Activated T-cell treated with anti-CD3 and anti-CD28 coated beads, Interleukin-2, amount 50 U/mL, for 72 hours (primary cell): ENCODE measurements around the gene LRSAM1. TPM values are rescaled to one million over a fixed set of nuclear protein-coding genes. Genes with fewer than 3 reads are reported as not detected.
A peak's percentile ranks its signal among the peaks of the same experiment; 100 is the strongest.

Experiments used
- ATAC-seq, 2 donors: fragments of 150-1000 bp; cut with Tn5 transposase; replicated peaks in 1 of 2; 2 replicates each; pipeline ENCODE4 v1.10.0; 2021; ENCODE audit warnings: moderate library complexity in 2 of 2, mild to moderate bottlenecking in 1 of 2
- DNase-seq, 2 donors: peaks; one replicate each; pipeline ENCODE4 v3.0.0; 2021 to 2022; ENCODE audit warnings: mixed read lengths in 1 of 2
- H3K27ac Mint-ChIP-seq: one replicate; pipeline ENCODE4 v1.8.0; 2022; ENCODE audit warnings: mild to moderate bottlenecking, moderate library complexity, mixed read lengths
- H3K27me3 Mint-ChIP-seq: one replicate; pipeline ENCODE4 v1.8.0; 2022; ENCODE audit warnings: low read depth, mixed read lengths
- H3K36me3 Mint-ChIP-seq, 2 donors: one replicate each; pipeline ENCODE4 v1.8.0; 2022; ENCODE audit warnings: mixed read lengths in 2 of 2, mild to moderate bottlenecking in 1 of 2; ENCODE audit not compliant: insufficient read depth in 2 of 2
- H3K4me1 Mint-ChIP-seq: one replicate; pipeline ENCODE4 v1.8.0; 2022; ENCODE audit warnings: low read depth, mixed read lengths
- H3K4me3 Mint-ChIP-seq, 2 donors: one replicate each; pipeline ENCODE4 v1.8.0; 2022; ENCODE audit warnings: mild to moderate bottlenecking in 2 of 2, mixed read lengths in 2 of 2, moderate library complexity in 2 of 2
- H3K9me3 Mint-ChIP-seq, 2 donors: one replicate each; pipeline ENCODE4 v1.8.0; 2022; ENCODE audit warnings: mixed read lengths in 2 of 2
- total RNA-seq, 2 donors: library from RNA; stranded (reverse); gene quantifications; one replicate each; pipeline ENCODE4 v1.2.3, GENCODE V29; 2022

LRSAM1 gene
- total RNA-seq, 2 donors from 2014 or later: 30.5 to 33.8 TPM

GRCh38 chr9:127482662-127483061 lies 31.4 kb downstream of the LRSAM1 start:
- H3K4me1 Mint-ChIP-seq: no peaks in the 10 kb centered on the region
- no peaks in the 10 kb centered on the region for H3K9me3 Mint-ChIP-seq
- H3K4me3 Mint-ChIP-seq: no peak overlapping the region
- H3K27me3 Mint-ChIP-seq: no peaks in the 10 kb centered on the region
- DNase-seq (no peak), ATAC-seq (no peak)
- peaks cover 5 to 10% of the 10 kb centered on the region in 2 donors for H3K36me3 Mint-ChIP-seq
- no peak overlapping the region for H3K27ac Mint-ChIP-seq

- ATAC-seq (no peak), DNase-seq (no peak)
- Mint-ChIP-seq H3K9me3 (no peaks in the 10 kb centered on the region), H3K27ac (no peak overlapping the region), H3K4me1 (no peaks in the 10 kb centered on the region), H3K27me3 (no peaks in the 10 kb centered on the region), H3K4me3 (no peak overlapping the region), H3K36me3 (peaks cover 5 to 8% of the 10 kb centered on the region in 2 donors)
Observed at GRCh38 chr9:127485995-127486394, 34.7 kb downstream of the LRSAM1 start.

- Mint-ChIP-seq H3K27me3 (no peaks in the 10 kb centered on the region), H3K36me3 (peaks cover 3 to 4% of the 10 kb centered on the region in 2 donors), H3K27ac (no peak overlapping the region), H3K4me1 (no peaks in the 10 kb centered on the region), H3K4me3 (no peak overlapping the region), H3K9me3 (no peaks in the 10 kb centered on the region)
- no peak for ATAC-seq
- no peak for DNase-seq
Observed at GRCh38 chr9:127488946-127489345, 37.6 kb downstream of the LRSAM1 start.

- Mint-ChIP-seq H3K36me3 (peaks cover 0 to 4% of the 10 kb centered on the region in 2 donors), H3K27me3 (no peaks in the 10 kb centered on the region), H3K27ac (no peak overlapping the region), H3K9me3 (no peaks in the 10 kb centered on the region), H3K4me3 (no peak overlapping the region), H3K4me1 (no peaks in the 10 kb centered on the region)
- ATAC-seq: no peak
- DNase-seq: no peak
Observed at GRCh38 chr9:127489471-127490115, 38.3 kb downstream of the LRSAM1 start.

GRCh38 chr9:127490535-127491230 lies 39.4 kb downstream of the LRSAM1 start:
- peaks cover 0 to 4% of the 10 kb centered on the region in 2 donors for H3K36me3 Mint-ChIP-seq
- no peaks in the 10 kb centered on the region for H3K27me3 Mint-ChIP-seq
- ATAC-seq: no peak

DNA sequence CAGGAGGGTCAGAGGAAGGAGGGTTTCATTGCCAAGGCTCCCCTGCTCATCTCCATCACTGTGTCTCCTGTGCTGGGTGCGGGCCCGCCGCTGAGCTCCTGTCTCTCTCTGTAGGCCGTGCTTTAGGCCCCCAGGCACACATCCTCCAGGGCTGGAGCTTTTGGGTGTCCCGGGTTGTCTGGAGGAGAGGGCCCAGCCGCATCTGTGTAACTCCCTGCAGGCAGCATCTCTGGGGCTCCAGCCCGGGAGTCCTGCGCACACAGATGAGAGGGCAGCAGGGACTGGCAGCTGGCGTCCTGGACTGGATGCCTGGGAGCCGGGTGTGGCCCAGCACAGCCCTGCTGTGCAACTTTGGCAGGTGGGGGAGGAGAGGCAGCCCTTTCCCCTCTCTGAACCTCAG lies 40.2 kb downstream of the LRSAM1 start:
- ATAC-seq: peak in 1 of 2 donors; percentile 22
- H3K27me3 Mint-ChIP-seq: no peaks in the 10 kb centered on the region
- H3K36me3 Mint-ChIP-seq: peaks cover 0 to 2% of the 10 kb centered on the region in 2 donors
- no peaks in the 10 kb centered on the region for H3K4me1 Mint-ChIP-seq
- no peaks in the 10 kb centered on the region for H3K9me3 Mint-ChIP-seq
- H3K27ac Mint-ChIP-seq: no peak overlapping the region
- no peak for DNase-seq
- H3K4me3 Mint-ChIP-seq: no peak overlapping the region

More at GRCh38 chr9:127490535-127491230, 39.4 kb downstream of the LRSAM1 start:
- Mint-ChIP-seq H3K4me3 (no peak overlapping the region), H3K4me1 (no peaks in the 10 kb centered on the region), H3K27ac (no peak overlapping the region), H3K9me3 (no peaks in the 10 kb centered on the region)
- no peak for DNase-seq

DNA sequence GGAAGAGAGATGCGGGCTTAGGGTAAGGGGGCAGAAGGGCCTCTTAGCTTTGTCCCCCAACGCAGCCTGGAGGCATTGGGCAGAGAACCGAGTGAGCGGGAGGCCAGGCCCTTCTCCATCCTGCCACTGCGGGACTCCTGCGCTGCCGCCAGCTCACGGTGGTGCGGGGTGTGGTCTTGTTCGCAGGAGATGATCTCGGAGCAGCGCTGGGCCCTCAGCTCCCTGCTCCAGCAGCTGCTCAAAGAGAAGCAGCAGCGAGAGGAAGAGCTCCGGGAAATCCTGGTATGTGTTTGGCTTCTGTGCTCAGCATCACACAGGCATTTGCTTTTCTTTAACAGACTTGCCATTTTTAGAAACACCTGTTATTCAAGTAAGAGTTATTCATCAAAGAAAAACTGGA lies 41.3 kb downstream of the LRSAM1 start:
- H3K4me1 Mint-ChIP-seq: no peaks in the 10 kb centered on the region
- H3K4me3 Mint-ChIP-seq: no peak overlapping the region
- DNase-seq (no peak), ATAC-seq (no peak)
- no peaks in the 10 kb centered on the region for H3K27me3 Mint-ChIP-seq
- H3K9me3 Mint-ChIP-seq: no peaks in the 10 kb centered on the region
- no peak overlapping the region for H3K27ac Mint-ChIP-seq
- H3K36me3 Mint-ChIP-seq: peaks cover 0 to 2% of the 10 kb centered on the region in 2 donors

GRCh38 chr9:127493592-127494303 lies 42.4 kb downstream of the LRSAM1 start:
- H3K27ac Mint-ChIP-seq: no peak overlapping the region
- no peaks in the 10 kb centered on the region for H3K9me3 Mint-ChIP-seq
- H3K27me3 Mint-ChIP-seq: no peaks in the 10 kb centered on the region
- H3K4me1 Mint-ChIP-seq: no peaks in the 10 kb centered on the region
- no peak for ATAC-seq
- H3K4me3 Mint-ChIP-seq: no peak overlapping the region
- DNase-seq: no peak
- peaks cover 0 to 2% of the 10 kb centered on the region in 2 donors for H3K36me3 Mint-ChIP-seq

- ATAC-seq (no peak), DNase-seq (no peak)
- Mint-ChIP-seq H3K36me3 (peaks cover 0 to 2% of the 10 kb centered on the region in 2 donors), H3K27me3 (no peaks in the 10 kb centered on the region), H3K4me1 (no peaks in the 10 kb centered on the region), H3K4me3 (no peak overlapping the region), H3K9me3 (no peaks in the 10 kb centered on the region), H3K27ac (no peak overlapping the region)
Observed at GRCh38 chr9:127494304-127494702, 43.0 kb downstream of the LRSAM1 start.

GRCh38 chr9:127495884-127496555 lies 44.7 kb downstream of the LRSAM1 start:
- Mint-ChIP-seq H3K27me3 (no peaks in the 10 kb centered on the region), H3K36me3 (no peaks in the 10 kb centered on the region), H3K9me3 (no peaks in the 10 kb centered on the region), H3K27ac (no peak overlapping the region), H3K4me1 (no peaks in the 10 kb centered on the region), H3K4me3 (no peak overlapping the region)
- DNase-seq (no peak), ATAC-seq (no peak)

DNA sequence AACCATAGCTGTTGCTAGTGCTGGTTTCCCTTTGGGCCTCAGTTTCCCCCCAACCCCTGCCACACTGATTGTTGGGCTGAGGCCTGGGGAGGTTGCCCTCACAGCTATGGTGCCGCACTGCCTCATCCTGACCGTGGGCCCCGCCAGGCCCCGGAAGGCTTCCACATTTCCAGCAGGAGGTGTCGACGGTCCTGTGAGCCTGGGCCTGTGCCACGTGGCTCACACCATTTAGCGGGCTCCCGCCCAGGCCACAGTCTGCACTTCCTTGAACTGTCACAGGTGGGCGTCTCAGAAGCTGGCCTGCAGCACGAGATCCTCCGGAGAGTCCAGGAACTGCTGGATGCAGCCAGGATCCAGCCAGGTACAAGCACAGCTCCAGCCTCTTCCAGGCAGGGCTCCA lies 45.7 kb downstream of the LRSAM1 start:
- DNase-seq: no peak
- ATAC-seq: no peak
- no peaks in the 10 kb centered on the region for H3K4me1 Mint-ChIP-seq
- no peaks in the 10 kb centered on the region for H3K36me3 Mint-ChIP-seq
- H3K4me3 Mint-ChIP-seq: no peak overlapping the region
- no peaks in the 10 kb centered on the region for H3K9me3 Mint-ChIP-seq
- no peak overlapping the region for H3K27ac Mint-ChIP-seq
- no peaks in the 10 kb centered on the region for H3K27me3 Mint-ChIP-seq

DNA sequence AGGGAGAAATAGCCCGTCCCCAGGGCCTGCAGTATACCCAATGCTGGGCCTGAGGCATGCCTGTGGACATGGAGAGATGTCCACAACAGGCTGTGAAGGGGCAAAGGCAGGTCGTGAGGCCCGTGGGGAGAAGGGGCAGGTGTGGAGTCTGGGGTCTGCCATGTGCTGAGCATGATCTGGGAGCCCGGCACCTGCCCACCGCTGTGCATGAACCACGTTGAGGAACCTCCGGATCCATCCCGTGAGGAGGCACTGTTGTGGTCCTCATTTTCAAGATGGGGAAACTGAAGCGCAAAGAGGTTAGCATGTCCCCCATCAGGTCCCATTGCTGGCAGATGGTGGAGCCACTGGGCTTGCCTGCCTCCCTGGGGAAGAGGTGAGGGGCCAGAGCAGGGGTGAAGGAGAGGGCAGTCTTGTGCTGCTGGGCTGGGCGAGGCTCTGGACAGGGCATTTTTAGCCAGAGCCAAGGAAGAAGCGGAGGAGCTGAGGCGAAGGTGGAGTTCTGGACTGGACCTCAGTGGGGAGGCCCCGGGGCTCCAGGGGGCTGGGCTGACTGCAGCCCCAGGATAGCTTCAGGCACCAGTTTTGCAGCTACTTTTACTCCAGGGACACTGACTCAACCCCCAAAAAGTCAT lies 46.5 kb downstream of the LRSAM1 start:
- ATAC-seq (no peak), DNase-seq (no peak)
- H3K4me3 Mint-ChIP-seq: no peak overlapping the region
- no peaks in the 10 kb centered on the region for H3K4me1 Mint-ChIP-seq
- no peaks in the 10 kb centered on the region for H3K27me3 Mint-ChIP-seq
- H3K9me3 Mint-ChIP-seq: no peaks in the 10 kb centered on the region
- no peak overlapping the region for H3K27ac Mint-ChIP-seq
- H3K36me3 Mint-ChIP-seq: no peaks in the 10 kb centered on the region

DNA sequence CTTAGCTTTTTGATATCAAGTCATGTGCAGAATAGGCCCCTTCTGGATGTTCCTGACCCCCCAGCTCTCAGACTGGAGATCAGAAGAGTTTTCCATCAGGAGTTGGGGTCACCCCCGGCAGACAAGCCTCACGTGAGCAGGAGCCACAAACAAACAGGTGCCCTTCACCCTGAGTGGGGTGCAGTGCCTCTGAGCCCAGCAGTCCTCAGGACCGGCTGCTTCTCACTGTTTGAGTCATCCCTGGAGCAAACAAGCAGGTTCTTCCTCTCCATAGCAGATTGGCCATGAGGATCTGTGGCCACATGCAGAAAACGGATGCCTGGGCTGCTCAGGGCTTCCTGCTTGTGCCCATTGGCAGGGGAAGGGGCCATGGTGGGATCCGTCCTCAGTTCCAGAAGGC lies 47.0 kb downstream of the LRSAM1 start:
- no peaks in the 10 kb centered on the region for H3K36me3 Mint-ChIP-seq
- ATAC-seq (no peak), DNase-seq (no peak)
- H3K27me3 Mint-ChIP-seq: no peaks in the 10 kb centered on the region
- no peaks in the 10 kb centered on the region for H3K4me1 Mint-ChIP-seq
- no peak overlapping the region for H3K4me3 Mint-ChIP-seq
- no peak overlapping the region for H3K27ac Mint-ChIP-seq
- H3K9me3 Mint-ChIP-seq: no peaks in the 10 kb centered on the region
